Activated naive CD4-positive, alpha-beta T cell treated with anti-CD3 and anti-CD28 coated beads, Interleukin-2, amount 50 U/mL, for 72 hours (primary cell): ENCODE data around the gene SEMA3E. TPM values are rescaled to one million over a fixed set of nuclear protein-coding genes. Genes with fewer than 3 reads are reported as not detected.

ENCODE experiments used
- ATAC-seq, 2 donors: fragments of 150-1000 bp; cut with Tn5 transposase; 2 replicates each; pipeline ENCODE4 v1.10.0; 2021; ENCODE audit warnings: mild to moderate bottlenecking in 2 of 2, moderate library complexity in 2 of 2
- DNase-seq, 2 donors: peaks; one replicate each; pipeline ENCODE4 v3.0.0; 2021 to 2022; ENCODE audit warnings: low spot score in 2 of 2
- H3K27ac Mint-ChIP-seq, 2 donors: one replicate each; pipeline ENCODE4 v1.8.0; 2022; ENCODE audit warnings: mild to moderate bottlenecking in 2 of 2, mixed read lengths in 2 of 2
- H3K36me3 Mint-ChIP-seq, 2 donors: one replicate each; pipeline ENCODE4 v1.8.0; 2022; ENCODE audit warnings: mixed read lengths in 2 of 2
- H3K9me3 Mint-ChIP-seq, 2 donors: one replicate each; pipeline ENCODE4 v1.8.0; 2022; ENCODE audit warnings: mixed read lengths in 2 of 2
- total RNA-seq, 2 donors: library from RNA; stranded (reverse); gene quantifications; one replicate each; pipeline ENCODE4 v1.2.3, GENCODE V29; 2022

Gene SEMA3E
- total RNA-seq, 2 donors from 2014 or later: not detected

GRCh38 chr7:83532219-83532618 is 116.7 kb downstream of the SEMA3E start:
- DNase-seq: no peak
- no peaks in the 10 kb centered on the region for H3K9me3 Mint-ChIP-seq

GRCh38 chr7:83531766-83532165 is 117.2 kb downstream of the SEMA3E start:
- DNase-seq (no peak), ATAC-seq (no peak)
- H3K9me3 Mint-ChIP-seq: no peaks in the 10 kb centered on the region
- no peaks in the 10 kb centered on the region for H3K36me3 Mint-ChIP-seq
- no peak overlapping the region for H3K27ac Mint-ChIP-seq

More at GRCh38 chr7:83532219-83532618, 116.7 kb downstream of the SEMA3E start:
- ATAC-seq: no peak
- Mint-ChIP-seq H3K36me3 (no peaks in the 10 kb centered on the region), H3K27ac (no peak overlapping the region)

- Mint-ChIP-seq H3K36me3 (peaks cover 0 to 4% of the 10 kb centered on the region in 2 donors), H3K27ac (no peak overlapping the region)
- no peak for DNase-seq
Observed at GRCh38 chr7:83528925-83529423, 120.0 kb downstream of the SEMA3E start.

GRCh38 chr7:83524277-83525075 is 124.5 kb downstream of the SEMA3E start:
- peaks cover 4 to 14% of the 10 kb centered on the region in 2 donors for H3K9me3 Mint-ChIP-seq
- no peak overlapping the region for H3K27ac Mint-ChIP-seq
- H3K36me3 Mint-ChIP-seq: peaks cover 0 to 4% of the 10 kb centered on the region in 2 donors
- ATAC-seq: no peak
- no peak for DNase-seq

More at GRCh38 chr7:83528925-83529423, 120.0 kb downstream of the SEMA3E start:
- no peak for ATAC-seq
- H3K9me3 Mint-ChIP-seq: peaks cover 3 to 4% of the 10 kb centered on the region in 2 donors

GRCh38 chr7:83520726-83521125 is 128.2 kb downstream of the SEMA3E start:
- Mint-ChIP-seq H3K36me3 (peaks cover 0 to 2% of the 10 kb centered on the region in 2 donors), H3K9me3 (peaks cover 12 to 13% of the 10 kb centered on the region in 2 donors), H3K27ac (no peak overlapping the region)
- ATAC-seq (no peak), DNase-seq (no peak)

- ATAC-seq (no peak), DNase-seq (no peak)
- Mint-ChIP-seq H3K9me3 (peaks cover 9 to 12% of the 10 kb centered on the region in 2 donors), H3K36me3 (no peaks in the 10 kb centered on the region), H3K27ac (no peak overlapping the region)
Observed at GRCh38 chr7:83519240-83519639, 129.7 kb downstream of the SEMA3E start.

- no peak for DNase-seq
- Mint-ChIP-seq H3K9me3 (peaks cover 6 to 9% of the 10 kb centered on the region in 2 donors), H3K36me3 (no peaks in the 10 kb centered on the region), H3K27ac (no peak overlapping the region)
- ATAC-seq: no peak
Observed at GRCh38 chr7:83517035-83517700, 131.8 kb downstream of the SEMA3E start.

GRCh38 chr7:83514977-83515376 is 134.0 kb downstream of the SEMA3E start:
- no peak overlapping the region for H3K27ac Mint-ChIP-seq
- DNase-seq: no peak
- ATAC-seq: no peak
- no peaks in the 10 kb centered on the region for H3K36me3 Mint-ChIP-seq
- H3K9me3 Mint-ChIP-seq: peaks cover 9 to 13% of the 10 kb centered on the region in 2 donors

- DNase-seq (no peak), ATAC-seq (no peak)
- no peak overlapping the region for H3K27ac Mint-ChIP-seq
- H3K9me3 Mint-ChIP-seq: peaks cover 4 to 9% of the 10 kb centered on the region in 2 donors
- no peaks in the 10 kb centered on the region for H3K36me3 Mint-ChIP-seq
Observed at GRCh38 chr7:83509255-83510021, 139.5 kb downstream of the SEMA3E start.

- no peak for ATAC-seq
- peaks cover 0 to 8% of the 10 kb centered on the region in 2 donors for H3K9me3 Mint-ChIP-seq
Observed at GRCh38 chr7:83504330-83504729, 144.6 kb downstream of the SEMA3E start.

GRCh38 chr7:83502636-83503035 is 146.3 kb downstream of the SEMA3E start:
- H3K9me3 Mint-ChIP-seq: peaks cover 0 to 8% of the 10 kb centered on the region in 2 donors
- no peaks in the 10 kb centered on the region for H3K36me3 Mint-ChIP-seq
- ATAC-seq: no peak
- no peak overlapping the region for H3K27ac Mint-ChIP-seq
- DNase-seq: no peak

More at GRCh38 chr7:83504330-83504729, 144.6 kb downstream of the SEMA3E start:
- no peak overlapping the region for H3K27ac Mint-ChIP-seq
- no peaks in the 10 kb centered on the region for H3K36me3 Mint-ChIP-seq
- DNase-seq: no peak

- Mint-ChIP-seq H3K27ac (no peak overlapping the region), H3K36me3 (no peaks in the 10 kb centered on the region), H3K9me3 (no peaks in the 10 kb centered on the region)
- ATAC-seq: no peak
- DNase-seq: no peak
Observed at GRCh38 chr7:83494683-83495082, 154.3 kb downstream of the SEMA3E start.

- Mint-ChIP-seq H3K9me3 (peaks cover 5 to 11% of the 10 kb centered on the region in 2 donors), H3K27ac (no peak overlapping the region), H3K36me3 (no peaks in the 10 kb centered on the region)
- ATAC-seq (no peak), DNase-seq (no peak)
Observed at GRCh38 chr7:83492802-83493201, 156.1 kb downstream of the SEMA3E start.

- H3K9me3 Mint-ChIP-seq: peaks cover 25 to 29% of the 10 kb centered on the region in 2 donors
- H3K27ac Mint-ChIP-seq: no peak overlapping the region
- ATAC-seq: no peak
- H3K36me3 Mint-ChIP-seq: no peaks in the 10 kb centered on the region
- DNase-seq: no peak
Observed at GRCh38 chr7:83487801-83488200, 161.1 kb downstream of the SEMA3E start.

- Mint-ChIP-seq H3K9me3 (peaks cover 28 to 29% of the 10 kb centered on the region in 2 donors), H3K36me3 (no peaks in the 10 kb centered on the region), H3K27ac (no peak overlapping the region)
- ATAC-seq (no peak), DNase-seq (no peak)
Observed at GRCh38 chr7:83486957-83487356, 162.0 kb downstream of the SEMA3E start.

- Mint-ChIP-seq H3K9me3 (peaks cover 28 to 29% of the 10 kb centered on the region in 2 donors), H3K36me3 (no peaks in the 10 kb centered on the region), H3K27ac (no peak overlapping the region)
- DNase-seq: no peak
- ATAC-seq: no peak
Observed at GRCh38 chr7:83486536-83486935, 162.4 kb downstream of the SEMA3E start.

GRCh38 chr7:83484826-83485225 is 164.1 kb downstream of the SEMA3E start:
- peaks cover 28 to 29% of the 10 kb centered on the region in 2 donors for H3K9me3 Mint-ChIP-seq
- H3K36me3 Mint-ChIP-seq: no peaks in the 10 kb centered on the region
- ATAC-seq: no peak
- no peak for DNase-seq
- H3K27ac Mint-ChIP-seq: no peak overlapping the region
